Activated CD8-positive, alpha-beta memory T cell treated with anti-CD3 and anti-CD28 coated beads for 1 hour (primary cell): ENCODE results near the gene GLYR1.
"Not testable (repeated sequence)": the region's sequence is repeated elsewhere in the genome, so short reads cannot be mapped to it uniquely, and the experiment has no call there.

Source experiments
- DNase-seq, 2 donors: peaks; one replicate each; pipeline ENCODE4 v3.0.0-alpha.2; 2020; ENCODE audit warnings: low read depth in 1 of 2; ENCODE audit errors: extremely low read depth in 1 of 2

Gene GLYR1

DNA sequence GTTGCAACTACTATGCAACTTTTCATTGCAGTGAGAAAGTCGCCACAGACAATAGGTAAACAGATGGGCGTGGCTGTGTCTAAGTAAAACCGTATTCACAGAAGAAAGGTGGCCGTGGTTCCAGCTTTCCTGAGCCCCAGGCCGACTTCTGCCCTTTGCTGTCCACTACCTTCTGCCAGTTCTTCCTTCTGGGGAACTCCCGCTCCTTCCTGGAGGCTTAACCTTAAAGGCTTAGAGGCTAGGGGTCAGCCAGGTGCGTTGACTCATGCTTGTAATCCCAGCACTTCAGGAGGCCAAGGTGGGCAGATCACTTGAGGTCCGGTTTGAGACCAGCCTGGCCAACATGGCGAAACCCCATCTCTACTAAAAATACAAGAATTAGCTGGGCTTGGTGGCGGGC lies 56.8 kb downstream of the GLYR1 start:
- DNase-seq, result no peak

DNA sequence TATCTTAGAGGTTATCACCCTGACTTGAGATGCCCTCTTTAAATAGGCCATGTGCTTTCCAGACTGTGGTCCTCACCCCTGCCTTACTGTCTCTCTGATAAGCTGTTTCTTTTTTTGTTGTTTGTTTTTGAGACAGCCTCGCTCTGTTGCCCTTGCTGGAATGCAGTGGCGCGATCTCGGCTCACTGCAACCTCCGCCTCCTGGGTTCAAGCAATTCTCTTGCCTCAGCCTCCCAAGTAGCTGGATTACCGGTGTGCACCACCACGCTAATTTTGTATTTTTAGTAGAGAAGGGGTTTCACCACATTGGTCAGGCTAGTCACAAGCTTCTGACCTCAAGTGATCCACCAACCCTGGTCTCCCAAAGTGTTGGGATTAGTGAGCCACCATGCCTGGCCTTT lies 58.2 kb downstream of the GLYR1 start:
- DNase-seq, result no peak

DNA sequence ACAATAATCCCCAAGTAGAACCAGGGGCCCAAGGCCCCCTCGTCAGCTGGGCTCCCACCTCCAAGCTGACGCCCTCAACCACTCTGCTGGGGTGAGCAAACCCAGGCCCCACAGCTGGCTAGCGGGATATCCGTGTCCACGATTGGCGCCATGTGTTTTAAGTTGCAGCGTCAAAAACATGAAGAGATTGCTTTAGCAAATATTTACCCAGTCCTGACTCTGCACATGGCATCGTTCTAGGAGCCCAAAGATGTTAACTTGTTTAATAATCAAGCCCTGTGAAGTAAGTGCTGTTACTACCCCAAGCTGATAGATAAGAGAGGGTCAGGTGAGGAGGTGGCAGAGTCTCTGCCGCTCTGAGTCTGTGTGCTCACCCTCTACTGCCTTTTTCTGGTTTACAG lies 58.6 kb downstream of the GLYR1 start:
- DNase-seq, result no peak

DNA sequence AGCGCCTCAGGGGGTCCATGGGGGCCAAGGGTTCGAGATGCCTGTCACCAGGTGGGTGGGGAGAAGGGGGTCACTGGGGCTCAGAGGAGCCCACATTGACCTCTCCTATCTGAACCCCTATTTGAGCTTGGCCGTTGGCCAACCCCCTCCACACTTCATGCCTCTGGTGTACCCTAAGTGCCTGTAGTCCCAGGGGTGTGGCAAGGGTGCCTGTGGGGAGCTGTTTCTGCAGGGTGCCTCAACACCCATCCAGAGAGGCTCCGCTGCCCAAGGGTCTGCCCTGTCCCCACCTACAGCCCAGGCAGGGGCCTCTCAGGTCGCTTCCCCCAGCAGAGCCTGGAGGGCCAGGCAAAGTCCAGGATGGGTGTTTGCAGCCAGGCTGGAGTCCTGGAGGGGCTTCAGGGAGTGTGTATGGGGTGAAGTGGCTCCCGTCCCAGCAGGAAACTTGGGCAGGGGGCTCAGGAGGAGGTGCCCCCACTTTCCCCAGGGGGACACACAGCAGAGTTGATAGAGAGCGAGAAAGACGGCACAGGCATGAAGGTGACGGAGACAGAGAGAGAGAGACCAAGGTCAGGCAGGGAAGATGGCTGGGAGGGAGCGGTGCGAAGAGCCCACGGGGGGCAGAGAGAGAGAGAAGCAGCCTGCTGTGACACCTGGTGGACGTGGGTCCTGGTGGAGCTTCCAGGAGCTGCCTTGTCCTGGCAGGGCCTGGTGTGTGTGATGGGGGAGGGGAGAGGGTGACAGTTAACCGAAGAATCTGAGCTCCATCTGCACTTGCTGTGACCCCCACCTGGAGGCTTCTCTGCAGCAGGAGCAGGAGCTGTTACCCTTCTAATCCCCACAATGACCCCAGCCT lies 59.2 kb downstream of the GLYR1 start, which contains the start of gene SEPTIN12:
TSS of gene SEPTIN12 (minus strand) at position 719 of the 856 bp plus-strand sequence. CDS start at position 19, 700 bp downstream.
- DNase-seq, result no peak

DNA sequence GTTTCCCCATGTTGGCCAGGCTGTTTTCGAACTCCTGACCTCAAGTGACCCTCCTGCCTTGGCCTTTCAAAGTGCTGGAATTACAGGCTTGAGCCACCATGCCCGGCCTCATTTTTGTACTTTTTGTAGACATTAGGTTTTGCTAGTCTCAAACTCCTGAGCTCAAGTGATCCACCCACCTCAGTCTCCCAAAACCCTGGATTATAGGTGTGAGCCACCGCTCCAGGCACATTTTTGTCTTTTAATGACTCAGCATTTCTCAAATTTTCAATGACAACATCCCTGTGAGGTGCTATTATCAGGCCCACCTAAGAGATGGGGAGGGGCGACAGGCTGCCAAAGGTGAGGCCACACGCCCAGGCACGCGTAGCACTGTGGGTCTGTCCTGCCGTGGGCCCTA lies 60.0 kb downstream of the GLYR1 start:
- no peak for DNase-seq

DNA sequence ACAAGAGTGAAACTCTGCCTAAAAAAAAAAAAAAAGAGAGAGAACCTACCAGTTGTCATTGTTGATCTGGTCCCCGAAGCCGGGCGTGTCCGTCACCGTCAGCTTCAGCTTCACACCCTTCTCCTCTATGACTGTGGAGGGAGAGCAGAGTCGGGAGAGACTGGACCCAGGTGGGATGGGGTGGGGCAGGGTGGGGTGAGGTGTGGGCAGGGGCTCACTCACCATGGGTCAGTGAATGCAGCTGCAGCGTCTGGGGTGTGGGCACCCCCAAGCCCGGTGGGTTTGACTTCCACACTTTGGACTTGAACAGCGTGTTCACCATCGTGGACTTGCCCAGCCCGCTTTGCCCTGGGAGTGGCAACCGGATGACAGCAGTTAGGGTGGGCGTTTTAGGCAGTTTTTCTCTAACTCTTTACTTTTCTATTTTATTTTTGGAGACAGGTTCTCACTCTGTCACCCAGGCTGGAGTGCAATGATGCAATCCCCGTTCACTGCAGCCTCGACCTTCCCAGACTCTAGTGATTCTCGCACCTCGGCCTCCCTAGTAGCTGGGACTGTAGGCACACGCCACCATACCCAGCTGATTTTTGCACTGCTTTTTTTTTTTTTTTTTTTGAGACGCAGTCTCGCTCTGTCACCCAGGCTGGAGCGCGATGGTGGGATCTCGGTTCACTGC lies 61.2 kb downstream of the GLYR1 start:
- DNase-seq, result no peak

DNA sequence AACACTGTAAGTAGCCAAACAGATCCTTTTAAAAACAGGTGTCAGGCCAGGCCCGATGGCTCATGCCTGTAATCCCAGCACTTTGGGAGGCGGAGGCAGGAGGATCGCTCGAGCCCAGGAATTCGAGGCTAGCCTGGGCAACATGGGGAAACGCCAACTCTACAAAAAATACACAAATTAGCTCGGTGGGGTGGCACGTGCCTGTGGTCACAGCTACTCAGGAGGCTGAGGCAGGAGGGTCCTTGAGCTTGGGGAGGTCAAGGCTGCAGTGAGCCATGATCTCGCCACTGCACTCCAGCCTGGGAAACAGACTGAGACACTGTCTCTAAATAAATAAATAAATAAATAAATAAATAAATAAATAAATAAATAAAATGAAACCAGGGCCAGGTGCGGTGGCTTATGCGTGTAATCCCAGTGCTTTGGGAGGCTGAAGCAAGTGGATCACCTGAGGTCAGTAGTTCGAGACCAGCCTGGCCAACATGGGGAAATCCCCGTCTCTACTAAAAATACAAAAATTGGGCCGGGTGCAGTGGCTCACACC lies 62.6 kb downstream of the GLYR1 start:
- DNase-seq, result not testable (repeated sequence)

DNA sequence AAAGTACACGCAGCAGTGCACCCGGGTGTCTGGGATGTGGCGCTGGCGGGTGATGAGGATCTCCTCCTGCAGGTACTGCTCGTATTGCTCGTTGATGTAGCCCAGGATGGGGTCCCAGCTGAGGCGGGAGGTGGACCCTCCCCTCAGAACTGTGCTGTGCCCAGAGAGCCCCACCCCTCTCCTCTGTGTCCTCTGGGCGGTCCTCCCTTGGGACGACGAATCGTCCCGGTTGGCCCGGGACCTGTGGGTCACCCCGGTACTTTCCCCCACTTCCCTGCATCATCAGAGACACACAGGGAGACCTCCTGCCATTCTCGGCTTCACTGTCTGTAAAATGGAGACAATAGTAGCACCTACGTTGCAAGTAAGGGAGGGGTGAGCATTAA lies 63.1 kb downstream of the GLYR1 start:
- no peak for DNase-seq

DNA sequence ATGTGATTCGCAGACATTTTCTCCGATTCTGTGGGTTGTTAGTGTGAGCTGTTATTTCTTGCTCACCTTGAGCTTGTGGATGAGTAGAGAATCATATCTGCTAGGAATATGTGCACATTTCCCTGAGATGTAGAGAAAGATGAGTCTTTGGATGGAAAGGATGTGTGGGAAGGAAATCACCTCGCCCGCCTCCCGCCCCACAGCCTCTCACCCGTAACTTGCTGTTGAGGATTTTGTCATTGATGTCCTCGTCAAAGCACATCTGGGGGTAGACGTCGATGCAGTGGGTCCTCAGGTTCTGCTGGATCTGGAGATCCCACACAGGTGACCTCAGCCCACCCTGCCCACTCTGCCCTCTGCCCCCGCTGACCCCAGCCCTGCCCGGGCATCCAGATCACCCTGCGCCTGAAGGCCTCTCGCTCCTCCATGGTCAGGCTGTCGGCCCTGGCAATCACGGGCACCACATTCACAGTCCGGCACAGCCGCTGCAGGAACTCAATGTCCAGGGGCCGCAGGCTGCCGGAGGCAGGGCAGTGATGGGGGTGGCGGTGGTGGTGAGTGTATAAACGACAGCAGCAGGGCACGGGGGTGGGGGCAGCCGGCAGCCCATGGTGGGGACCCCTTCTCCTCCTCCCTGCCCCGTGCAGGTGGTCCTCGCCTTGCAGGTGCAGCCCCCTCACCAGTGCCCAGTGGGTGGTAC lies 63.7 kb downstream of the GLYR1 start:
- DNase-seq, result no peak

DNA sequence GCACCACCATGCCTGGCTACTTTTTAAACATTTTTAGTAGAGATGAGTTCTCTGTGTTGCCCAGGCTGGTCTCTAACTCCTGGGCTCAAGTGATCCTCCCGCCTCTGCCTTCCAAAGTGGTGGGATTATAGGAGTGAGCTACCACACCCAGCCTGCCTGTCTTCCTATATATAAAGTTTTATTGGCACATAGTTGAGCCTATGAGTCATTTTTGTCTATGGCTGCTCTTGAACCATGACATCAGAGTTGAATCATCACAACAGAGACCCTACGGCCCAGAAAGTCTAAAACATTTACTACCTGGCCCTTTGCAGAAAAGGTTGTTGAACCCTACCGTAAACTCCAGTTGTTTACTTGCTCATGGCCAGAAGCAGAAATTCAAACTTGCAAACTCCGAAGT lies 66.9 kb downstream of the GLYR1 start:
- no peak for DNase-seq

DNA sequence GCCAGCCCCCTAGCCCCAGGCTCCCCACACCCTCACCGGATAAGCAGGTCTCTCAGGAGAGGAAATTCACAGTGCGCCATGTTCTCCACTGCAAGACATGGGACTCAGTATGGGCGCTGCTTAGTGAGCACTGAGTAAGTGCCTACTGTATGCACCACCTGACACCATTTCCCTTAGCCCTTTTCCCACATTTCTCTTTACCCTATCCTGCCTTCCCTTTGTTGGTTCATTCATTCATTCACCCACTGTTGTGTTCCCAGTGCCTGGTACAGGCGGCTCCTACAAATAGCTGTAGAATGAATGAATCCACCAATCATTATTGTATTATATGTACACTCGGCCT lies 69.1 kb downstream of the GLYR1 start:
- no peak for DNase-seq

DNA sequence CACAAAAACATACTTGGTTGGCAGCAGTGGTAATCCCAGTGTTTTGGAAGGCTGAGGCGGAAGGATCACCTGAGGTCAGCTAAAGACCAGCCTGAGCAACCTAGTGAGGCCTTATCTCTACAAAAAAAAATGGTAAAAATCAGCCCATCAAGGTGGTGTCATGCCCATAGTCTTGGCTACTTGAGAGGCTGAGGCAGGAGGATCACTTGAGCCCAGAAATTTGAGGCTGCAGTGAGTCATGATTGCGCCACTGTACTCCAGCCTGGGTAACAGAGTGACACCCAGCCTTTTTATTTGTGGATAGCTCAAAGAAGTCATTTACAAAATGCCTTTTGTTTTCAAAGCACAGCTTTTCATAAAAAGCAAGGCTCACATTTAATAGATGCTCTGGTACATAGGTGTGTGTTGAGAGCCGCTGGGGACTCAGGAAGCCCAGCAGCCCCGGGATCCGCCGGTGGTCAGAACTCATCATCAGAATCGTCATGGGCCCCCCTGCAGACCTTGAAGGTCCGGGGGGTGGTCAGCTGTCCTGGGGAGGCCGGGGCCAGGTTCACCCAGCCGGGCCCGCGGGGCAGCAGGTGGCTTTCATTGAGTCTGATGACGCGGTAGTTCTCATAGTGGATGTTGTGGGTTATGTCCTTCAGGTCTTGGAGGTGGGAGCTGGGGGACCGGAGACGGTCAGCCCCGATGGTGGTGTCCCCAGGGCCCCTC lies 69.6 kb downstream of the GLYR1 start:
- no peak for DNase-seq

DNA sequence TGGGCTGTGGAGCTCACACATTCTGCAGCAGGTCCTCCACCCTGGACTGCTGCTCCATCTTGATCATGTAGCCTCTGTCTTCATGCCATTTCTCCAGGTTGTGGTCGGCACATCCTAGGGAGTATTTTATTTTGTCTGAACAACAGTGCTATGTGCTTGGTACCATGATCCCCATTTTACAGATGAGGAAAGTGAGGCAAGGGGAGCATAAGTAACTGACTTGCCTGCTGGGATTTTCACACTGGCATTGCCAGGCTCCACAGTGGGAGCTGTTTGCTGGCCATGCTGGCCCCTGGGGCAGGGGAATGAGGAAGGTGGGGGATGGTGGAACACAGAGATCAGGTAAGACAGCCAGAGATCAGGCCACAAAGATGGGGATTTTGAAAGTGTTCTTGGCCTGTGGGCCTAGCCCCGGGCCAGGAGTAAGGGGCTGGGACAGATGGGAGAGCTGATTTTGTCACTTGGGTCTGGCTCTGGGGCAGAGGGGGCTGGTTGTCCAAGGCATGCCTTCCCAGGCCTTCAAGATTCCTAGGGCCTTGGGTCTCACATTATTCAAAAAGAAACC lies 70.9 kb downstream of the GLYR1 start:
- DNase-seq, result no peak

DNA sequence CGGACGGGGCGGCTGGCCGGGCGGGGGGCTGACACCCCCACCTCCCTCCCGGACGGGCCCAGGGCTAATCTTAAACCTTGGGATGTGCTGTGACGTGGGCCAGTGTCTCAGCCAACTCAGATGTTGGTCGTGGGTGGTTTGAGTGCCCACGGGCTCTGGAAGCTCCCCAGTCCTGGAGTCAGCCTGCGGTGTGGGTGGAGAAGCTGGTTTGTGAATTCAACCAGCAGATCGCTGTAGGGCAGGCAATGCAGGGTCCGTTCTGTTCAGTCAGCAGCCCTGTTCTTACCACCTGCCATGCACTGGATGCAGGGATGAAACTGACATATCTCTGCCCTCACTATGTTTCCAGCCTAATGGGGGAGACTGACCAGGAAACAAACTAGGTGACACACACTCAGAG lies 72.1 kb downstream of the GLYR1 start:
- DNase-seq, result no peak

DNA sequence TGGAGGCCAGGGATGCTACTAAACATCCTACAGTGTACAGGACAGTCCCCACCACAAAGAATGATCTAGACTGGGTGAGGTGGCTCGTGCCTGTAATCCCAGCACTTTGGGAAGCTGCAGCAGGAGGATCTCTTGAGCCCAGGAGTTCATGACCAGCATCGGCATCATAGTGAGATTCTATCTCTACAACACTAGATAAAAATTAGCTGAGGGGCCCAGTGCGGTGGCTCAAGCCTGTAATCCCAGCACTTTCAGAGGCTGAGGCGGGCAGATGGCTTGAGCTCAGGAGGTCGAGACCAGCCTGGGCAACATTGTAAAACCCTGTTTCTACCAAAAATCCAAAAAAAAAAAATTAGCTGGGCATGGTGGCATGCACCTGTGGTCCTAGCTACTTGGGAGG lies 74.7 kb downstream of the GLYR1 start:
- DNase-seq, result no peak

DNA sequence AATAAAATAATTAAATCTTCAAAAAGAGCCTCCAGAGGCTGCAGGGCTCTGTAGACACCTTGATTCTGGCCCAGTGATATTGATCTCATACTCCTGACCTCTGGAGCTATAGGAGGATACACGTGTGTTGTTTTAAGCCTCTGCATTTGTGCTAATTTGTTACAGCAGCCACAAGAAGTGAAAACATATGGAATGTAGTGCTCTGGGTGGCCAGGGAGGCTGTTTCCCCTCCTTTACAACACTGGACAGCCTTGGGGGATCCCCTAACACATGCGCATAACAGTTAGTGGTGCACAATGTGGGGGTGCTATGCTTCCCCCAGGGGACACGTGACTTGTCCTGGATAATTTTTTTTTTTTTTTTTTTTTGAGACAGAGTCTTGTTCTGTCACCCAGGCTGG lies 75.4 kb downstream of the GLYR1 start:
- no peak for DNase-seq

DNA sequence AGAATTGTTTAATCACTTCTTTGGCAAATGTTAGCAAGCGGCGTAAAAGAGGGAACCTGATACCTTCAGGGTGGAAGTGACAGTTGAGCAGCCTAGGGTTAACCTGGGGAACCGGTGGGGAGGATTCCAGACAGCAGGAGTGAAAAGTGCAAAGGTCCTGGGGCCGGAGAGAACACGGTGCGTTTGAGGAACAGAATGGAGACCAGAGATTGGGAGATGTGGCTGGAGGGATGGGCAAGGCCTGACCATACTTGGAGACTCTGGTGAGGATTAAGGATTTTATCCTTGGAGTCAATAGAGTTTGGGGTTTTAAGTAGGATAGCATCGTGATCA lies 77.8 kb downstream of the GLYR1 start:
- DNase-seq, result no peak

DNA sequence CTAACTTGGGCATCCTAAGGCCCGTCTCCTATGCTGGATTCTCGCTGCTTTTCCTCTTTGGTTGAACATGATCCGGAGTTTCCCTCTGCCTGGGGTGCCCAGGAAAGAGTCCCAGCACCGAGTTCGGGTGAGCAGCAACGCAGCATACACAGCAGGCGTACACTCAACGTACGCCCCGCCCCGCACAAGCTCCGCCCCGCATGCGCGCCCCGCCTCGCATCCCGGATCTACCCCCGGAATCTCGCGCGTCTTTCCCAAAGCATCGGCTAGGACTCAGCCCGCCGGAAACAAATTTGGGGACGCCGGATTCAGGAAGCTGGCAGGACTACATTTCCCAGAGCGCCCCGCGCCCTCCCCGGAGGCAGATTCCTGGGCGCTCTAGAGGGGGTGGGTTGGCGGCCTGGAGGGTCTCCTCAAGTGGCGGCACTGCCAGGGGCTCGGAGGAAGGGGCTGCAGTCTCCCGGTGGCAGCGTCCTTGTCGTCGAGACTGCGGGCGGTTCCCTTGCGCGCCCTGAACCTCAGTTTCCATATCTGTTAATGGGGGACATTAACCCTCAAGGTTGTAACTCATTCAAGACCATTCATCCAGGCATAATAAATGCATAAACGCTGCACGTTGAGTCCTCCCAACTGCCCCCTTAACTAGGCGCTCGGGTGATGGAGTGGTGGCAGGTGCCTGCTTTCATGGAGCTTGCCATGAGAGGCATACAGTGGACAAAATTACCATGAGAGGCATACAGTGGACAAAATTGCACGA lies 78.4 kb downstream of the GLYR1 start:
- peak; percentile 45 to 68 for DNase-seq

DNA sequence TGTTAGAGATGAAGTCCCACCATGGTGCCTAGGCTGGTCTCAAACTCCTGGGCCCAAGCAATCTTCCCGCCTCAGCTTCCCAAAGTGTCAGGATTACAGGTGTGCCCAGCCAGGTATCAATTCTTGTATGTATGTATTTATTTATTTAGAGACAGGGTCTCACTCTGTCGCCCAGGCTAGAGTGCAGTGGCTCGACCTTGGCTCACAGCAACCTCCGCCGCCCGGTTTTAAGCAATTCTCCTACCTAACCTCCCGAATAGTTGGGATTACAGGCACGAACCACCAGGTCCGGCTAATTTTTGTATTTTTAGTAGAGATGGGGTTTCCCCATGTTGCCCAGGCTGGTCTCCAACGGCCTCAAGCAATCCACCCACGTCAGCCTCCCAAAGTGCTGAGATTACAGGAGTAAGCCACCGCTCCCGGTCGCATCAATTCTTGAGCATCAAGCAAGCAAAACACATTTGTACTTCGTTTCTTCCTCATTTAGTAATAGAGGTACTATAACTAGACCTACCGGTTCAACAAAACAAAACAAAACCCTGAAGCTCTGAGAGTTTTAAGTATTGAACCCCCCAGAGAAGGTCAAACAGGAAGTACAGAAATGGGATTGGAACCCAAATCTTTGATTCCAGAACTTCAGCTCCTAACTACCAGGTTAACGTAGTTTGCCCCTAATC lies 79.1 kb downstream of the GLYR1 start:
- no peak for DNase-seq
